Stimulated activated CD4-positive, alpha-beta T cell treated with anti-CD3 and anti-CD28 coated beads, Interleukin-15, amount 100 ng/mL, for 24 hours (primary cell): ENCODE measurements around the gene ZNF511.

Experiments
- DNase-seq: peaks from one replicate; pipeline ENCODE4 v3.0.0-alpha.2; 2020

ZNF511 gene

GRCh38 chr10:133274751-133275683 lies 33.7 kb upstream of the ZNF511 start:
- peak; percentile 91 for DNase-seq

GRCh38 chr10:133275684-133276092 lies 33.0 kb upstream of the ZNF511 start:
- peak; percentile 68 for DNase-seq

GRCh38 chr10:133276100-133276434 lies 32.6 kb upstream of the ZNF511 start:
- no peak for DNase-seq

- DNase-seq: peak; percentile 87
Observed at GRCh38 chr10:133276435-133277201, 32.1 kb upstream of the ZNF511 start, which contains the start of gene ADAM8. TSS of gene ADAM8 (minus strand) at chr10:133276868. CDS start at chr10:133276817, 51 bp downstream.

GRCh38 chr10:133277277-133277992 lies 31.3 kb upstream of the ZNF511 start:
- DNase-seq: no peak

- DNase-seq: no peak
Observed at GRCh38 chr10:133277993-133278576, 30.6 kb upstream of the ZNF511 start.

GRCh38 chr10:133278577-133279265 lies 30.0 kb upstream of the ZNF511 start:
- DNase-seq: peak; percentile 59

GRCh38 chr10:133279326-133280226 lies 29.1 kb upstream of the ZNF511 start:
- DNase-seq: no peak

GRCh38 chr10:133280391-133281059 lies 28.2 kb upstream of the ZNF511 start:
- no peak for DNase-seq

- no peak for DNase-seq
Observed at GRCh38 chr10:133281084-133281483, 27.6 kb upstream of the ZNF511 start.

- no peak for DNase-seq
Observed at GRCh38 chr10:133281628-133282372, 26.9 kb upstream of the ZNF511 start.

GRCh38 chr10:133282846-133283390 lies 25.8 kb upstream of the ZNF511 start:
- DNase-seq: no peak

GRCh38 chr10:133283931-133284330 lies 24.8 kb upstream of the ZNF511 start:
- no peak for DNase-seq

- no peak for DNase-seq
Observed at GRCh38 chr10:133285217-133285616, 23.5 kb upstream of the ZNF511 start.

GRCh38 chr10:133286366-133286765 lies 22.3 kb upstream of the ZNF511 start:
- DNase-seq: no peak

- DNase-seq: no peak
Observed at GRCh38 chr10:133287832-133288500, 20.7 kb upstream of the ZNF511 start.

GRCh38 chr10:133289761-133290160 lies 19.0 kb upstream of the ZNF511 start:
- no peak for DNase-seq

GRCh38 chr10:133292919-133293809 lies 15.6 kb upstream of the ZNF511 start:
- peak; percentile 41 for DNase-seq
